ENCODE results near the gene BTD.
A peak's percentile ranks its signal among the peaks of the same experiment; 100 is the strongest.

BTD gene

GRCh38 chr3:15601399-15602145, at the start of gene BTD, which contains the start of gene HACL1:
Gene BTD (plus strand): TSS chr3:15601745. CDS start chr3:15635440, 33,695 bp downstream.
Gene HACL1 (minus strand): TSS chr3:15601569. CDS start chr3:15601463, 106 bp downstream.
- peak within 1 kb of the TSS; percentile 77 for H3K9ac ChIP-seq (ENCODE audit: low read depth, low read length)
- H3K4me1 ChIP-seq (ENCODE audit: insufficient read depth, low read length), result peaks cover 30% of the 10 kb centered on the region
- no peaks in the 10 kb centered on the region for H4K20me1 ChIP-seq (ENCODE audit: insufficient read depth, low read length)
- peak within 1 kb of the TSS; percentile 94 for H3K27ac ChIP-seq (ENCODE audit: low read length)
- peaks cover 38% of the 10 kb centered on the region for H3K79me2 ChIP-seq (ENCODE audit: insufficient read depth, low read length)
- TF ChIP-seq CTCF (IDR thresholded peaks at IDR 0.05; ENCODE audit: borderline replicate concordance, extremely low read depth, low read length, poor library complexity, severe bottlenecking), result peak; percentile 62
- no peak for TF ChIP-seq EZH2 (IDR thresholded peaks at IDR 0.05; ENCODE audit: borderline replicate concordance, low read depth, low read length, severe bottlenecking)
- H3K27me3 ChIP-seq (ENCODE audit: insufficient read depth, low read length, poor library complexity), result no peaks in the 10 kb centered on the region
- DNase-seq (peak; percentile 100), ATAC-seq (ENCODE audit: insufficient read depth, low read depth) (peak; percentile 94)
- H3K4me2 ChIP-seq (ENCODE audit: insufficient read depth, low read length), result peak within 1 kb of the TSS; percentile 91
- H3K9me3 ChIP-seq (ENCODE audit: insufficient read depth, low read length, severe bottlenecking), result peaks cover 4% of the 10 kb centered on the region
- H3K36me3 ChIP-seq (ENCODE audit: insufficient read depth, low read length), result peaks cover 30% of the 10 kb centered on the region
- H2AFZ ChIP-seq (ENCODE audit: low read depth, low read length), result peak within 1 kb of the TSS; percentile 88
- peak within 1 kb of the TSS; percentile 52 to 65 for H3K4me3 ChIP-seq (ENCODE audit: low read depth in 1 of 2, low read length in 2 of 2)

- H3K4me1 ChIP-seq (ENCODE audit: insufficient read depth, low read length), result peaks cover 4% of the 10 kb centered on the region; the same call in 1 of the 2 replicates
- ATAC-seq (ENCODE audit: insufficient read depth, low read depth), result no peak
- no peaks in the 10 kb centered on the region for H4K20me1 ChIP-seq (ENCODE audit: insufficient read depth, low read length)
- no peak overlapping the region for H3K9ac ChIP-seq (ENCODE audit: low read depth, low read length)
- 0 out of 2 replicates have a peak overlapping the region, but pooled peaks have one; percentile 48 for H3K27ac ChIP-seq (ENCODE audit: low read length)
- H3K36me3 ChIP-seq (ENCODE audit: insufficient read depth, low read length), result no peaks in the 10 kb centered on the region
- DNase-seq, result no peak
- no peak overlapping the region for H2AFZ ChIP-seq (ENCODE audit: low read depth, low read length)
- H3K27me3 ChIP-seq (ENCODE audit: insufficient read depth, low read length, poor library complexity), result no peaks in the 10 kb centered on the region
- TF ChIP-seq EZH2 (IDR thresholded peaks at IDR 0.05; ENCODE audit: borderline replicate concordance, low read depth, low read length, severe bottlenecking) (no peak), CTCF (IDR thresholded peaks at IDR 0.05; ENCODE audit: borderline replicate concordance, extremely low read depth, low read length, poor library complexity, severe bottlenecking) (no peak)
- no peaks in the 10 kb centered on the region for H3K9me3 ChIP-seq (ENCODE audit: insufficient read depth, low read length, severe bottlenecking)
- no peak overlapping the region for H3K4me3 ChIP-seq (ENCODE audit: low read depth in 1 of 2, low read length in 2 of 2)
- H3K79me2 ChIP-seq (ENCODE audit: insufficient read depth, low read length), result no peaks in the 10 kb centered on the region
- no peak overlapping the region for H3K4me2 ChIP-seq (ENCODE audit: insufficient read depth, low read length)
These were observed 49.6 kb upstream of the BTD start for GRCh38 chr3:15551902-15552301.

GRCh38 chr3:15553749-15554148, 47.8 kb upstream of the BTD start:
- H4K20me1 ChIP-seq (ENCODE audit: insufficient read depth, low read length), result no peaks in the 10 kb centered on the region
- no peak for DNase-seq
- no peak overlapping the region for H3K9ac ChIP-seq (ENCODE audit: low read depth, low read length)
- no peaks in the 10 kb centered on the region for H3K79me2 ChIP-seq (ENCODE audit: insufficient read depth, low read length)
- H3K27ac ChIP-seq (ENCODE audit: low read length), result no peak overlapping the region
- TF ChIP-seq EZH2 (IDR thresholded peaks at IDR 0.05; ENCODE audit: borderline replicate concordance, low read depth, low read length, severe bottlenecking), result no peak
- TF ChIP-seq CTCF (IDR thresholded peaks at IDR 0.05; ENCODE audit: borderline replicate concordance, extremely low read depth, low read length, poor library complexity, severe bottlenecking), result no peak
- no peak overlapping the region for H3K4me2 ChIP-seq (ENCODE audit: insufficient read depth, low read length)
- H3K4me3 ChIP-seq (ENCODE audit: low read depth in 1 of 2, low read length in 2 of 2), result no peak overlapping the region
- H3K9me3 ChIP-seq (ENCODE audit: insufficient read depth, low read length, severe bottlenecking), result no peaks in the 10 kb centered on the region
- no peaks in the 10 kb centered on the region for H3K27me3 ChIP-seq (ENCODE audit: insufficient read depth, low read length, poor library complexity)
- ATAC-seq (ENCODE audit: insufficient read depth, low read depth), result no peak
- no peak overlapping the region for H2AFZ ChIP-seq (ENCODE audit: low read depth, low read length)
- peaks cover 4% of the 10 kb centered on the region; the same call in 1 of the 2 replicates for H3K4me1 ChIP-seq (ENCODE audit: insufficient read depth, low read length)
- H3K36me3 ChIP-seq (ENCODE audit: insufficient read depth, low read length), result peaks cover 4% of the 10 kb centered on the region; the same call in 1 of the 2 replicates

Data from DND-41 (cell line).